SK-N-MC (cell line): ENCODE results near the gene PLCD1.

Experiments
- EZH2 ChIP-seq: fragments of 200-600 bp; sonication (generic); IDR thresholded peaks from one replicate; pipeline ENCODE4 v1.6.1; 2017; ENCODE audit warnings: antibody characterized with exemption
- FOXP2 ChIP-seq: optimal IDR thresholded peaks from 2 replicates; pipeline ENCODE3; 2011; ENCODE audit warnings: mild to moderate bottlenecking, moderate library complexity; ENCODE audit not compliant: insufficient read depth; ENCODE audit errors: extremely low read length, control extremely low read depth
- POLR2AphosphoS5 ChIP-seq: IDR thresholded peaks from 2 replicates; pipeline ENCODE4 v1.6.1; 2012; ENCODE audit warnings: mild to moderate bottlenecking, low read depth, low read length, borderline replicate concordance

DNA sequence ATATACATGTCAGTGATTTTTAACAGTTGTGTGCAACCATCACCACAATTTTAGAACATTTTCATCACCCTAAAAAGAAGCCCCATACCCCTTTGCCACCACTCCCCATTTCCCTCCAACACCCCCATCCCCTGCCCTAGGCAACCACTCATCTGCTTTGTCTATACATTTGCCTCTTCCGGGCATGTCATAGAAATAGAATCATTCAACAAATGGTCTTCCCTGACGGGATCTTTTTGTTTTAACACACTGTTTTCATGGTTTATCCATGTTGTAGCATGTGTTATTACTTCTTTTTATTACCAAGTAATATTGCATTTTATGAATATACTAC, 34.8 kb downstream of the PLCD1 start:
- TF ChIP-seq EZH2 = no peak
- no peak for TF ChIP-seq POLR2AphosphoS5
- TF ChIP-seq FOXP2 = no peak
